Stimulated activated CD8-positive, alpha-beta memory T cell treated with anti-CD3 and anti-CD28 coated beads, Interleukin-15, amount 100 ng/mL, for 1 hour (primary cell): Measurements from ENCODE around the gene ADIG.
"Not testable (repeated sequence)": the region's sequence is repeated elsewhere in the genome, so short reads cannot be mapped to it uniquely, and the experiment has no call there.

Experiments used
- DNase-seq: peaks from one replicate; pipeline ENCODE4 v3.0.0-alpha.2; 2020; ENCODE audit warnings: low read depth

The ADIG gene

DNA sequence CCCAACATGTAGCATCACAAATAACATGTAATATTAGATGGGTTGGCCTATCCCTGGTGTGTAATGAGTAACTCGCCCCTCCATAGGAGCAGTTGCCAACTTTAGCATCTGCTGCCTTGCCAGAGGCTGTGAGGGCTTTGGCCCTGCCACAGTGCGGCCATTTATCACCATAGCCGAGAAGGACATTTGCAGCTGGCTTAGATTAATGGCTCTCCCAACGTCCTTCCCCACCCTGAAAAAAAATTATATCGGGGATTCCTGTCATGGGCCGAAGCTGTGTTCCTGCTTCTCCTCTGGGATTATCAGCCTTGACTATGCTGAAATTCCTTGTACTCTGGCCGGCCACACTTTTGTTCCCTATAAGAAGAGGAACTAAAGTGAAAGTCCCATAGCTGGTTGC, 7.6 kb upstream of the ADIG start:
- no peak for DNase-seq

DNA sequence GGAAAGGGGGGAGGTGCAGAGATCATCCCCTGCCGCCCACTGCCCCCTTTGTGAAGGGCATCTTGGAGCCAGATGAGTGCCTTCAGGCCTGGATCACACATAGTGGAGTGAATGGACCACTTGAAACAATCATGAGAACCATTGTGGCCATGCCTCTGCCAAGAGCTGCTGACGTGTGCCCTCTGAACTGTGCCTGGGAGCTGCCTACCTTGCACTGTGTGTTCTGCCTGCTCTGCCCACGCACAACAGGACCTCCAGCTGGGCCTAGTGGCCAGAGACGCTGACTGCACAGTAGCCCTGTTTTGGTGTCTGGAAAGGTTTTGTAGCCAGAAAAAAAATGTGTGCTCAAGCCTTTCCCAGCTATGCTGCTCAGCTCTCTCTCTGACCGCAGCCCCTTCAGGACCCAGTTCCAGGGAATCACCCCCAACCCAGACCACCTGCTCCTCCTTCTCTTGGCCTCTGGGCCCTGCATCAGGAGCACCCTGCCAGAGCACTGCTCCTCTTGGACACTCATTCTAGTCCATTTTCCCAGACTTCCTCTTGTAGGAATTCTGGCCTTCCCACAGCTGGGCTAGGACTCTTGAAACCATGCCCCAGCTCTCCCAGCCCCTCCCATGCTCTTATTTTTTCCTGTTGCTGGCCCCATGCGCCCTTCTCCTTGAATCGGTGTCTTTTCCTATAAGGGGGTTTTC, 1.6 kb upstream of the ADIG start:
- DNase-seq, result no peak

GRCh38 chr20:38579921-38580320, 1.1 kb upstream of the ADIG start:
- DNase-seq, result no peak

DNA sequence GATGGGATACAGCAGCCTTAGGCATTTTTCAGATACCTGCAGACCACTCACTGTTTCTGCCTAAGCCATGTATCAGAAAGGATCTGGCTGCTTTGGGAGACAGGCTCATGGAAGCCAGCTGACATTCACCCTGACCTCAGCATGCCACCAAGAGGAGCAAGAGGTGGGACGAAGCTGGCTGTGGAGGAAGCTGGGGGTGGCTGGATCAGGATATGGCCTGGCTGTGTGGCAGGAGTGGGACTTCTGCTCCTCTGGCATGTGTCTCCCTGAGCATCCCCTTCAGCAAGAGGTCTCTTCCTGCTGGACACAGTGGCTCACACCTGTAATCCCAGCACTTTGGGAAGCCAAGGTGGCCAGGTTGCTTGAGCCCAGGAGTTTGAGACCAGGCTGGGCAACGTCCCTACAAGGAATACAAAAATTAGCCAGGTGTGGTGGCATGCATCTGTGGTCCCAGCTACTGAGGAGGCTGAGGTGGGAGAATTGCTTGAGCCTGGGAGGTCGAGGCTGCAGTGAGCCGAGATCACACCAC, 897 bp downstream of the ADIG start:
- DNase-seq, result no peak

- no peak for DNase-seq
These were observed 2.3 kb downstream of the ADIG start for GRCh38 chr20:38583306-38583705.

DNA sequence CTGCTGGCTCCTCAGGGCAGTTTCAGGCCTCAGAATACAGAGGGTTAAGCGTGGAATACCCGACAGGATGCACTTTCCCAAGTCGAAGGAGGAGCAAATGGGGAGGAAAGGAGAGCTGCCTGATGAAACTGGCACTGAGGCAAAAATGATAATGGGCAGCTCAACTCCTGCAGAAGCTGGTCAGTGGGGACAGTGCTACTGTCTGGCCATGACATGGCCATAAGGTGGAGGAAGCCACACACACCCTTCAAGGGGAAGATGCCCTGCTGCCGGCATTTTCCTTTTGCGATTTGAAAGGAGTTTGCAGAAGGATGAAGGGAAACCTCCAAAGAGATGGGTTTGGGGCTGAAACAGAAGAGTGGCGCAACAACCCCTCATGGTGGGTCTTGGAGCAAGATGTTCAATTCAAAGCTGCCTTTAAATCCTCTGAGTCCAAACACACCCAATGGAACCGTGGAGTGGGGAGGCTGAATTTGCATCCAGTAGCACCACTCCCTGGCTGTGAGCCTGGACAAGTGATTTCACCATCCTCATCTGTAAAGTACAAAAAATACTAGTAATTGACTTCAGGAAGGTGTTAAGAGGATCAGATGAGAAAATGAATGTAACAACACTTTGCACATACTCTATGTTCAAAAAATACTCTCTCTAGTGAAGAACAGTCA, 3.2 kb downstream of the ADIG start:
- DNase-seq, result no peak

DNA sequence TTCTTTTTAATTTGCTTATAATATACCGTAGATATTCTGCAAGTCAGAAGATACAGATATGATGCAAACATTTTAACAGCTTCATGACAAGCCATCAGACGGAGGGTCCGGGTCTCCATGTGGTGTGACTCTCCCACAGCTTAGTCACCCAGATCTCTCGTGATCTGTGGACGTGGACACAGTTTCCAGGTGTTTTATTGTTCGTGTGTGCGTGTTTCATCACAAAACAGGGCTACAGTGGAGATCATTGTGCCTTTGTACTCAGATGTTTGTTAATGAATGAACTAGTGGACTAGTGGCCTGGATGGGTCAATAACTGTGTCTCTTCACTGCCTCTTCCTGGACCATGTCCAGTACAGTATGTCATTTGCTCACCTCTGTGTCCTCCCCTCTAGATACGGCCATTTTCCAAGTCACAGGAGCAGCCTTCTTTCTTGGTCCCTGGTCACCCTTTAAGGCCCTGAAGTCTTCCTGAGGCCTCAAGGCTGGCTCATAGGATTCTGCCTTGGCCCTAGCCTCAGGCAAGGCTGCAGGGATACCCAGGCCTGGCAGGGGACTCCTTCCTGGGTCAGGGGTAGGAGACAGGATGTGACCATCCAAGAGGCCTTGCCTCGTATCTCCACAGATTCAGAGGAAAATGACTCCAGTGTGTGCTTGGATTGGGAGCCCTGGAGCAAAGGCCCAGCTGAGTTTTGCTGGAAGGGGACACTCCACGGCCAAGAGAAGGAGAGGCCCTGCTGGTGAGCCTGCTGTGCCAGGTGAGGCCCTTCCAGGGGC, 4.6 kb downstream of the ADIG start:
- DNase-seq, result no peak

- DNase-seq, result no peak
These were observed 5.2 kb downstream of the ADIG start for GRCh38 chr20:38586181-38586525.

- no peak for DNase-seq
These were observed 7.3 kb downstream of the ADIG start for GRCh38 chr20:38588303-38588702.

- DNase-seq, result no peak
These were observed 8.4 kb downstream of the ADIG start for GRCh38 chr20:38589351-38589750.

GRCh38 chr20:38589967-38590675, 9.1 kb downstream of the ADIG start:
- DNase-seq, result no peak

- DNase-seq, result no peak
These were observed 9.9 kb downstream of the ADIG start for GRCh38 chr20:38590676-38591473.

DNA sequence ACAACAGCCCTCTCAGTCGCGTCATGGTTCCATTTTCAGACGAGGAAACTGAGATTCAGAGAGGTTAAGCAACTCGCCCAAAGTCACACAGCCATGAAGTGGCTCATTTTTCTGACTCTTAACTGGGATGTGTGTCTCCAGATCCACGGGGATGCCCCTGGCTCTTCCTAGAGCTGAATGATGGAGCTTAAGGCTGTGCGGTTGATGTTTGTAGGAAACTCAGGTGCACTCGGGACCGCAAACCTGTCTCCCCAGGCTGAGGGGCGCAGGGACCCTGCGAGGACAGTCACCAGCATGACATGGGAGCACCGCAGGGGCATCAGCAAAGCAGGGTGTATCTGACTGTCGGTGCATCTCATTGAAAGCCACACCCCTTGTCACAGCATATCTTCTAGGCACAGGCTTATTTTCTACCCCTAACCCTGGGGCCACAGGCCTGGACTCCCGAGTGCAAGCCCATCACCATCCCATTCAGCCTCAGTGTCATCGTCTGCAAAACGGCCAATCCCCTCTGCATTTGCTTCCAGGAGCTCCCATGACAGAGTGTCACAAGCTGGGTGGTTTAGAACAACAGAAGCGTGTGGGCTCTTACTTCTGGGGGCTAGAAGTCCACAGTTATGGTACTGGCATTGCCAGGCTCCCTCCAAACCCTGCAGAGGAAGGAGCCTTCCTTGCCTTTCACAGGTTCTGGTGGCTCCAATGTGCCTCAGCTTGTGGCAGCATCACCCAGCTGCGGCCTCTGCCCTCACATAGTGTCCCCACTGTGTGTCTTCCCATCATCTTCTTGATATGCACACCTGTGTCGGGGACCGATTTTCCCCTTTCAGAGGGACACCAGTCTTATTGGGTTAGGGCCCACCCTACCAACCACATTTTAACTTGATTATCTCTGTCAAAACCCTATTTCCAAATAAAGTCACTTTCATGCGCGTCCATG, 10.7 kb downstream of the ADIG start:
- DNase-seq, result no peak

- DNase-seq, result not testable (repeated sequence)
These were observed 11.4 kb downstream of the ADIG start for GRCh38 chr20:38592411-38592790.

- DNase-seq, result not testable (repeated sequence)
These were observed 13.3 kb downstream of the ADIG start for GRCh38 chr20:38594281-38594680.

DNA sequence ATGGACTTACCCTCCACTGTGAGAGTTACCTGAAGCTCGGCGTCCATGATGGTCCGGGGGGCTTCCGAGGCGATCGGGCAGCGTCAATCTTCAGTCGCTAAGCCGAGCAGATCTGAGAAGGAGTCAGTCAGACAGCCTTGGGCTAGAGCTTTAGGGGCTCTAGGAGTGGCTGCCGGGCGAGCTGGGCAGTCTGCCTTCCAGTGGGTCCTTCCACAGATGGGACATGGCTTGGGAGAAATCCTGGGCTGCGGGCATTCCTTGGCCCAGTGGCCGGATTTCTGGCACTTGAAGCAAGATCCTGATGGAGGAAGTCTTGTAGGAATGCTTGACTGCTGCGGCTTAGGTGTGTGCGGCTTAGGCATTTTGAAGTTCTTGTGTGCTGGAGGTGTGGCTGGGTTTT, 14.9 kb downstream of the ADIG start:
- not testable (repeated sequence) for DNase-seq

- DNase-seq, result no peak
These were observed 18.4 kb downstream of the ADIG start for GRCh38 chr20:38599410-38599882.

- no peak for DNase-seq
These were observed 19.1 kb downstream of the ADIG start for GRCh38 chr20:38600057-38600456.

- DNase-seq, result no peak
These were observed 20.5 kb downstream of the ADIG start, which contains the start of gene ARHGAP40 for GRCh38 chr20:38601216-38602184. ARHGAP40 (plus strand) TSS chr20:38601809.
